GM21723 (cell line): ENCODE measurements around the gene CCDC124.
"Not testable (repeated sequence)": the region's sequence is repeated elsewhere in the genome, so short reads cannot be mapped to it uniquely, and the experiment has no call there.

Experiments
- ATAC-seq: cut with Tn5 transposase; IDR thresholded peaks from one replicate; pipeline ENCODE4 v1.9.1; 2021; ENCODE audit warnings: mild to moderate bottlenecking, moderate library complexity; ENCODE audit not compliant: unreplicated experiment

The CCDC124 gene

DNA sequence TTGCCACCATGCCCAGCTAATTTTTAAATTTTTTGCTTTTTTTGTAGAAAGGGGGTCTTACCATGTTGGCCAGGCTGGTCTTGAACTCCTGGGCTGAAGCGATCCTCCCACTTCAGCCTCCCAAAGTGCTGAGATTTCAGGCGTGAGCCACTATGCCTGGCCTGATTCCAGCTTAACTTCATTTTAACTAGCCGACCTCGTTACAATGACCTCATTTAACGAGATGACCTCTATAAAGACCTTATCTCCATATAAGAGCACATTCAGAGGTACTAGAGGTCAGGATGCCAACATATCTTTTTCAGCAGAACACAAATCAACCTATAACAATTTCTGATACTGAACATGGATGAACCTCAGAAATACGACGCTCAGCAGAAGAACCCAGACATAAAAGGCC is 44.7 kb downstream of the CCDC124 start:
- no peak for ATAC-seq

DNA sequence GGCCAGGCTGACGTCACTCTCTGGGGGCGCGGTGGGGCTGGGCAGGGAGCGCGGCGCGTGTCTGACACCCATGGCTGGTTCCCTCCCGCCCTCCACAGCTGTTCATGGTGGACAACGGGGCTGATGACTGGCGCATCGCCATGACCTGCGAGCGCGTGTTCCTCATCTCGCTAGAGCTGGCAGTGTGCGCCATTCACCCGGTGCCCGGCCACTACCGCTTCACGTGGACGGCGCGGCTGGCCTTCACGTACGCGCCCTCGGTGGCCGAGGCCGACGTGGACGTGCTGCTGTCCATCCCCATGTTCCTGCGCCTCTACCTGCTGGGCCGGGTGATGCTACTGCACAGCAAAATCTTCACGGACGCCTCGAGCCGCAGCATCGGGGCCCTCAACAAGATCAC is 48.8 kb downstream of the CCDC124 start:
- no peak for ATAC-seq

DNA sequence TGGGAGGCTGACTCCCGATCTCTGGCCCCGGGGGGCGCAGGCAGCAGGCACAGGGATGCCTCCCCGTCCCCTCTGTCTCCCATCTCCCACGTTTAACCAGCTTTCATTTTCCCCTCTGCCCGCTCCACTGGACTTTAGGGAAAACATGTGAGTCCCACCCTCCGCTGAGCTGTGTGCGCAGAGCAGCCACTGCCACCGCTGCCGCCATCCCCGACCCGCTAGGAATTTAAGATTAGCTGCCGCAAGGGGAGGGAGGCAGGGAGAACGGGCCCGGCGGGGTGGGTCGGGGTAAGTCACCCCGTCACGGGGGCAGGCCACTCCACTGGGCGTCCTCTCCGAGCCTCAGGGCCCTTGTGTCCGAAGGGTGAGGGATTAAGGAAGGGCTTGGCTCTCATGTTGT is 49.6 kb downstream of the CCDC124 start:
- no peak for ATAC-seq

DNA sequence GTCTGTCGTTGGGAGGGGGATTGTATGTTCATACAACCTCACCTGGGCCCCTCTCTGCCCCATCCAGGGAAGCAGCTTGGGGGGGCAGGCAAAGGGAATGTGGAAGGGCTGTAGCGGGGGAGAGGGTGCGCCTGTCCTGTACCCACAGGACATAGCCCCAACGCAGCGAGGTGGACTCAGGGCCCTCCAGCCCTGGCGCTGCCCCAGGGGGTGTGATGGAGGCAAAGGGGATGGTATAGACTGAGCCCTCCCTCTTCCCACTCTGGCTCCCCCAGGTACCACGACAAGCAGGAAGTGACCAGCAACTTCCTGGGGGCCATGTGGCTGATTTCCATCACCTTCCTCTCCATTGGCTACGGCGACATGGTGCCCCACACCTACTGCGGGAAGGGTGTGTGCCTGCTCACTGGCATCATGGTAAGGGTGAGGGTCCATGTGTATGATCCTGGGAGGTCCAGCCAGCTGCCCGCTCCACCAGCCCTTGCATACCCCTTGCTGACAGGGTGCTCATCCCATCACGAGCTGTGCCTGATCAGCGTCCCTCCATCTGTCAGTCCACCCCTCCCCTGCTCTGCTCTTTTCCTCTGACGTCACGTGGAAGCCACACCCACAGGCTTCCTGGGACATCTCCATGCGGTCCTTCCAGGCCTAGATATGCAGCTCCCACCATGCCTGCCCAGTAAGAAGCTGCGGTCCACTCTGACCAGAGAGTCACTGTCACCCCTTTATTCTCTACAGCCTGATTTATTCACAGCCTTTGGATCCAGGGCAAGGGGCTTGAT is 52.4 kb downstream of the CCDC124 start:
- ATAC-seq = no peak

DNA sequence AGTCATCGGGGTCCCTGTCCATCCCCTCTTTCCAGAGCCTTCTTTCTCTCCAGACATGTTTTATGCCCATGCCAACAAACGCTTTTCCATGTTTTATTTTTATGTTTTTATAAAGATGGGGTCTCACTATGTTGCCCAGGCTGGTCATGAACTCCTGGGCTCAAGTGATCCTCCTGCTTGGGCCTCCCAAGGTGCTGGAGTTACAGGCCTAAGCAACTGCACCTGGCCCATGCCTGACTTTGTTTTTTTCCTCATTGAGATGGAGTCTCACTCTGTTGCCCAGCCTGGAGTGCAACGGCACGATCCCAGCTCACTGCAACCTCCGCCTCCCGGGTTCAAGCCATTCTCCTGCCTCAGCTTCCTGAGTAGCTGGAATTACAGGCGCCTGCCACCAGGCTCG is 53.8 kb downstream of the CCDC124 start:
- not testable (repeated sequence) for ATAC-seq

DNA sequence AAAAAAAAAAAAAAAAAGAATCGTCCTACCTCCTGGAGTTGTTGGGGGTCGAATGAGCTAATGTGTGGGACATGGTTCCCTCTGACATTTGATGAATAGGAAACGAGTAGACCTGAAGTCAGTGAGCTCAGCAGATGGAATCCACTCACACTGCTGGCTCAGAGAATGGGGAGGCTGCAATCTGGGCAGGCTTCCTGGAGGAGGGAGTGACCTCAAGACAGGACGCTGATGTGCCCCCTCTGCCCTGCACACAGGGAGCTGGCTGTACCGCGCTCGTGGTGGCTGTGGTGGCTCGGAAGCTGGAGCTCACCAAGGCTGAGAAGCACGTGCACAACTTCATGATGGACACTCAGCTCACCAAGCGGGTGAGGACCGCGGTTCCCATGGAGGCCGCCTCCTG is 55.3 kb downstream of the CCDC124 start:
- ATAC-seq = no peak

DNA sequence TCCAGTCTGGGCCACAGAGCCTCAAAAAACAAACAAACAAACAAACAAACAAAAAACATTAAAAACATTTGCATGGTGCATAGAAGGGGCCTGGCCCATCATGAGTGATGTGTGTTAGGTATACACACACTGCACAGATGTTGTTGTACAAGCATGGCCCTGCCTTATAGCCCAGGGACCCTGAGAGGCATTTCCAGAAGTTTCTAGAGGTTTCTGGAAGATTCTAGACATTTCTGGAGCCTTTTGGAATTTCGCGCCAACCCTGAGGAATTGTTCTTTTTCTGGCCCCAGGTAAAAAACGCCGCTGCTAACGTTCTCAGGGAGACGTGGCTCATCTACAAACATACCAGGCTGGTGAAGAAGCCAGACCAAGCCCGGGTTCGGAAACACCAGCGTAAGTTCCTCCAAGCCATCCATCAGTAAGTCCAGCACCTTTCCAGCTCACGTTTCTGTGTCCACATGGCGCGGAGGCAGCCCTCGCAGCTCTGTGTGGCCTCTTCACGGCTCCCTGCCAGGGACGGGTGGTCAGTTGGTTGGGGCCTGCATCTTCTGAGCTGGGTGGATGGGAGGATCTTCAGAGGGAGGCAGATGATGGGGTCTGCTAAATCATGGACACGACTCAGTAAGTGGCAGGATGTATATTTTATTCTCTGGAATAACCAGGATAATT is 56.7 kb downstream of the CCDC124 start:
- ATAC-seq = no peak

DNA sequence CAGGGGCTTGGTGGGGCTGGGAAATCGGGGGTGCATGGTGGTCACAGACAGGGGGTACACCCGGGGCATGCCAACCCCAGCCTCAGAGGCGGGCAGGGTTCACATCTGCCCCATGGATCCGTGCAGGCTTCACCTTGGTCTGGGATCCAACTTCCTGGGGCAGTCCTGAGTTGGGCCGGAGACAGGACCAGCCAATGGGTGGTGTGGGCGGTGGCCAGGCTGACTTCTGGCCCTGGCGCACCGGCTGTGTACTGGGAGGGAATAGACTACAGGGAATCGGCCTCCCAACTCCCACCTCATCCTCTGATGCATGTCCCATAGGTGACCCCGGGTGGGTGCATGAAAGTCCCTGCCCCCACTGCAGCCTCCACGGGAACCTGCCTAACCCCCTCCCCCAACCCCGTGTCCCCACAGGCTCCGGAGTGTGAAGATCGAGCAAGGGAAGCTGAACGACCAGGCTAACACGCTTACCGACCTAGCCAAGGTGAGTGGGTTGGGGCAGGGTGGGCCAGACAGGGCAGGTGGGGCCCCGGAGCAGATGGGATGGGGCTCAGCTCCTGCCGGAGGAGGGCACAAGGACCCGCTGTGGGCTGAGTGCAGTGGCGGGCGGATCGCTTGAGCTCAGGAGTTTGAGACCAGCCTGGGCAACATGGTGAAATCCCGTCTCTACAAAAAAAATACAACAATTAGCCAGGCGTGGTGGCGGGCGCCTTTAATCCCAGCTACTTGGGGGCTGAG is 60.4 kb downstream of the CCDC124 start:
- no peak for ATAC-seq
